ENCODE results near the gene CAMK2N1.

DNA sequence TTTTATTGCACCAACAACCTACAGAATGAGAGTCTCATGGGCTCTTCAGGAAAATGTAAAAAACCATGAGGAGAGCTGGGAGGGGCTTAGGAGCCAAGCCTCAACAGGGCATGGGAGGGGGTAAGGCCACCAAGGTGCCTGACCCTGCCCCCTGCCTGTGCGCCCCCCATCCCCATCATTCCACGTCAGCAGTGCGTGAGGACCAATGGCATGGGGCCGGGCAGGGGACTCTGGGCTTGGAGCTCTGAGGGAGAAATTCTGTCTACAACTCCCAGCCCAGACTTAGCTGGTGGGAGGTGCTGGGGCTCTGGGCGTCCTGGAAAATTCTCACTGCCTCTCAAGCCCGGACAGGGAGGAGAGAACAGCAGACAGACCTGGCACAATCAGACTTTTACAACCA lies 5.2 kb upstream of the CAMK2N1 start:
- TF ChIP-seq, protein P1, sequence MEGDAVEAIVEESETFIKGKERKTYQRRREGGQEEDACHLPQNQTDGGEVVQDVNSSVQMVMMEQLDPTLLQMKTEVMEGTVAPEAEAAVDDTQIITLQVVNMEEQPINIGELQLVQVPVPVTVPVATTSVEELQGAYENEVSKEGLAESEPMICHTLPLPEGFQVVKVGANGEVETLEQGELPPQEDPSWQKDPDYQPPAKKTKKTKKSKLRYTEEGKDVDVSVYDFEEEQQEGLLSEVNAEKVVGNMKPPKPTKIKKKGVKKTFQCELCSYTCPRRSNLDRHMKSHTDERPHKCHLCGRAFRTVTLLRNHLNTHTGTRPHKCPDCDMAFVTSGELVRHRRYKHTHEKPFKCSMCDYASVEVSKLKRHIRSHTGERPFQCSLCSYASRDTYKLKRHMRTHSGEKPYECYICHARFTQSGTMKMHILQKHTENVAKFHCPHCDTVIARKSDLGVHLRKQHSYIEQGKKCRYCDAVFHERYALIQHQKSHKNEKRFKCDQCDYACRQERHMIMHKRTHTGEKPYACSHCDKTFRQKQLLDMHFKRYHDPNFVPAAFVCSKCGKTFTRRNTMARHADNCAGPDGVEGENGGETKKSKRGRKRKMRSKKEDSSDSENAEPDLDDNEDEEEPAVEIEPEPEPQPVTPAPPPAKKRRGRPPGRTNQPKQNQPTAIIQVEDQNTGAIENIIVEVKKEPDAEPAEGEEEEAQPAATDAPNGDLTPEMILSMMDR (conservative IDR thresholded peaks at IDR 0.05 in 1 of 2, IDR thresholded peaks at IDR 0.05 in 1 of 2; ENCODE audit: low read depth in 1 of 2, low read length in 2 of 2), result no peak
- no peak for TF ChIP-seq EZH2 (IDR thresholded peaks at IDR 0.05; ENCODE audit: low read length, missing control alignments)
